HL-60/S4 treated with phorbol 12-myristate 13-acetate at 8.2 ng/mL for 4 days and 3 days (cell line): ENCODE measurements around the gene WWOX.

Source experiments
- in situ Hi-C: fragments of 300-500 bp; cut with MboI; formaldehyde crosslinking; loops from 2 replicates; pipeline ENCODE4 v1.15.0; 2022; ENCODE audit warnings: low sequenced_read_pairs

Gene WWOX

DNA sequence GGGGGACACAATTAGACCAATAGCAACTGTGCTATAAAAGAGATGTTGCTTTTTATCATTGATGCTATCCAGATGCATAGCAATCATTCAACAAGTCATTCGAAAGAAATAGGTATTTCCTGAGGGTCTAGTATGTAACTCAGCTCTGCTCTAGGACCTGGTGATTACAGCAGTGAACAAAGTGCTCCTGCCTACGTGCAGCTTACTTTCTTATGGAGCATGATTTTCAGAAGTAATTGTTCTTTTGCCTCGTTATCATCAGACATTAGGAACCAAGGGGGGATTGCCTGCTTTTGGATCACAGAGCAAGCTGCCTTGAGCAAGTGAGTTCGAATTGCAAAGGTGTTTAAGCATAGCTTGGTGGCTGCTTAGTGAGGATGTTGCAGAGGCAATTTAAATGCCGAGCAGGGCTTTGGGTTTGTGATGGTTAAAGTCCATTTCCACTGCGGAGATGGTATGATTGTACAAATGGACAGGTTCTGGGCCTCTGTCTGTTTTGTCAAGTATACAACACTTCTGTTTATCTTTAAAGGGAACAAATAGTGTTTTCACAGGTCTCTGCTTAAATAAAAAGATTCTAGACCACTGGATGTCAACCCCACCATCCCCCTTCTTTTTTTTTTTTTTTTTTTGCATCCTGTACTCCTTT lies 41.5 kb downstream of the WWOX start:
- in situ Hi-C loops, result no loop called here

DNA sequence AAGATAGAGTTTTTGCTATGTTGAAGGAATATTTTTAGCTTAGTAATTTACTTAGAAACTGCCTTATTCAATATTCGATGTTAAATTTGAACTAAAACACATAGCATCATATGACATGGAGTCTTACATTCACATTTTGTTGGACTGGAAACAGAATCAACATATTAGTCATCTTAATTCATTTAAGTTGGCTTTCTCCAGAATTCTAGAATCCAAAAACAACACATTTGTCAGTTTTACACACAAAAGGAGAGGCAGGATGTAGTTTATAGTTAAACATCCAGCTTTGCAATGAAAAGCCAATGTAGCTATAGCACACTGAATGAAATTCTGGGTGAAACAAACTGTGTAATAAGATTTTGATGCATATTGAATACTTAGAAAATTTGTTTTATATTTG lies 43.3 kb downstream of the WWOX start:
- in situ Hi-C loops, result no loop called here

DNA sequence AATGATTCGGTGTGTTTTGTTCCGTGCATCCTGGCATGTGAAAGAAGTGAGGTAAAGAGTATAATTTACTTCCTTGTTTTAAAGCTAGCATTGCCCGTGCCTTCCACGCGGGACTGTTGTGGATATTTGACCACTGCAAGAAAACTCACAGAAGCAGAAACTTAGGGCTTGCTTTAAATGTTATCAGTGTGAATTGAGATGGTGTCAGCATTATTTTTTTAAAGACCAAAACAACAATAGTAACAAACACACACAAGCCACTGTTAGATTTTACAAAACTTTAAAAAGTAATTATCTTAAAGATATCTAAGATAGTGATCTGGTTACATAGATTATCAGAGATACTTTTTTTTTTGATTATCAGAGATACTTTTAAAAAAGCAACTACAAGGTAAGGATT lies 47.4 kb downstream of the WWOX start:
- in situ Hi-C loops, result no loop called here

DNA sequence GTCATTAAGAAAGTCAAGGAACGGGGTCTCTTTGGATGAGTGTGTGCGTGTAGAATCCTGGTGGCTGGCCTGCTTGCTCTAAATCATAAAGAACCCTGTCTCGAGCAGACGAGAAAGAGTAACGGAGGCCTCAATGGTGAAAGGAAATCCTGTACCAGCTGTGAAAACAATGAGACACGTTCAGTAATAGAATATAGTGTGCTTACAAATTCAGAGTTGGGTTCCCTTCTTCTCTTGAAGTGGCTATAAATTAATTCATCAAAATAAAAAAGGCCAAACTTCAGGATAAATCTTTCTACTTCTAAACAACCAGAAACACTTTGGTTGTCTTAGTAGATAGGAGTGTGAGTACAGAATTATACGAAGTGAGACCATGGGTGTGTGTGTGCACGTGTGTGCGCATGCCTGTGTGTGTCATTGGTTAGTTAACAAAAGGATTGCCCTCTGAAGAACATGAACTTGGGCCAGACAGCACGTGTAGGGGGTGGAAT lies 48.5 kb downstream of the WWOX start:
- in situ Hi-C loops, result no loop called here

DNA sequence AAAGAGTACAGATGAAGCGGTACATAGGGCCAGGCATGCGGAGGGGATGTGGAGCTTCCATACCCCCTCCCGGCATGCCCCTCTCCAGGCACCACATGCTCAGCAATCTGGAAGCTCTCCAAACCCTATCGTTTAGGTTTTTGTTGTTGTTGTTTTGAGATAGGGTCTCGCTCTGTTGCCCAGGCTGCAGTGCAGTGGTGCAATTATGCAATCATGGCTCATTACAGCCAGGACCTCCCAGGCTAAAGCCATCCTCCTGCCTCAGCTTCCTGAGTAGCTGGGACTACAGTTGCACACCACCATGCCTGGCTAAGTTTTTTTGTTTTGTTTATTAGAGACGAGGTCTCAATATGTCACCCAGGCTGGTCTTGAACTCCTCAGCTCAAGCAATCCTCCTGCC lies 50.8 kb downstream of the WWOX start:
- in situ Hi-C loops, result no loop called here

DNA sequence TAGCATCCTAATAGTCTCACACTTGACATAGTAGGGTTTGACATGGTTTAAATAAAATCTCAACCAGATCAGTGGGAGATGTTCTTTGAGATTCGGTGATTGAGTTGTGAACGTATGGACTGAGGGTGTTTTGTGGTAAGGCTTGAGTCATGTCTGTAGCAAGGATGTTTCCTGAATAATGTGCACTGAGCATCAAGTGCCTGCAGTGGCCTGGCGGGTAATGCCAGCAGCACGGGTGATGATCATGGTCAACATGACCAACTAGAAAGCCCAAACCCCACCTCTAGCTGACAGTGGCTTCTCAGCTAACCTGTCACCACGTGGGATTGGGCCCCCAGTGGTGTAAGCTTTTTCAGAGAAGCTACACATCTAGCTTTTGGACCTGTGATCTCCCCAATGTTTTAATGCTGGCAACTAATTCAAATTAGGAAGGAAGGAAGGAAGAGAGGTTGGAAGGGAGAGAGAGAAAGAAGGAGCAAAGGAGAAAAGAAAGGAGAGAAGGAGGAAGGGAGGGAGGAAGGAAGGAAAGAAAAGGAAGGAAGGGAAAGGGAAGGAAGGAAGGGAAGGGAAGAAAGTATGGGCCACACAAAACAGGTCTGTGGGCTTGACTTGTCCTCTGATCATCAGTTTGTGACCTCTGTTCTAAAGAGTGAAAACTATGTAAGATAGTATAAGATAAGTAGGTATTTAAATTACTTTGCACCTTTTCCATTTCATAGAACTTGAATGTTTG lies 55.4 kb downstream of the WWOX start:
- in situ Hi-C loops, result no loop called here

DNA sequence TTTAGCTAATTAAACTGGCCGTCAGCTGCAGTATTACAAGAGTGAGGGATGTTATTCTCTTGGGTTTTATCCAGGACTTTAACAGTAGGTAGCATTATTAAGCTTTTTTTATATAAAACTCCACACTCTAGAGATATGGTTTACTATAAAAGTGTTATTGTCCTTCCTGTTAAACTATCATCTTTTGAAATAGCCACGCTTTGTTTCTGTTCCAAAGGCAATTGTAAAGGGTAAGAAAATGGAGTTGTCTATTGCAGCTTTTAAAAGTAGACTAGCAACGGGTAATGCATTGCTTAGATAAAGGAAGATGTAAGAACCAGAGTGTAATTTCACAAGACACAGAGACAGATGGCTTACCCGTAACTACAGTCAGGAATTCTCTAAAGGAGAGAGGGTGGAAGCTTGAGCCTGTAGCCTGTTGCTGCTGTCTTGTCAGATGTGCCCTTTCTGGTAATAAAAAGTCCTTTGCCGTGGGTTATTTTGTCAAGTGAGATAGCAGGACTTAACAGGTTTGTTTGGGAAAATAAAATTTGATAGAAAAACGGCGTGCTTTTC lies 56.4 kb downstream of the WWOX start:
- in situ Hi-C loops, result no loop called here

DNA sequence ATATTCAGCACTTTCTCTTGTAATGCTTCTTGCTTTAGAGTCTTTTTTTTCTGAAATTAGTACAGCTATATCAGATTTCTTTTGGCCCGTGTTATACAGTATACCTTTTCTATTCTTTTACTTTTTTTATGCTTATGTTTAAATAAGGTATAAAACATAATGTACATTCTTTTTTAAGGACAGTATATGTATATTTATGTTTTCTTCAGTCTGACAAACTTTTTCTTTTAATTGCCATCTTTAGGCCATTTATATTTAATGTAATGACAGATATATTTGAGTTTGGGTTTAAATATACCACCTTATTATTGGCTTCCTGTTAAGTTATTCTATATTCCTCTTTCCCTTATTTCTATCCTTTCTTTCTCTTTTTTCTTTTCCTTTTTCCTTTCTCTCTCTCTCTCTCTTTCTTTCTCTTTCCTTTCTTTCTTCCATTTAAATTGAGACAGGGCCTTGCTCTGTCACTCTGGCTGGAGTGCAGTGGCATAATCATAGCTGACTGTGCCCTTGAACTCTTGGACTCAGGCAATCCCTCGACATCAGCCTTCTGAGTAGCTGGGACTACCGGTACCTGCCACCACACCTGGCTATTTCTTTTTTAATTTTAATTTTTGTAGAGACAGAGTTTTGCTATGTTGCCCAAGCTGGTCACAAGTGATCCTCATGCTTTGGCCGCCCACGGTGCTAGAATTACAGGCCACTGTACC lies 61.7 kb downstream of the WWOX start:
- in situ Hi-C loops, result no loop called here

DNA sequence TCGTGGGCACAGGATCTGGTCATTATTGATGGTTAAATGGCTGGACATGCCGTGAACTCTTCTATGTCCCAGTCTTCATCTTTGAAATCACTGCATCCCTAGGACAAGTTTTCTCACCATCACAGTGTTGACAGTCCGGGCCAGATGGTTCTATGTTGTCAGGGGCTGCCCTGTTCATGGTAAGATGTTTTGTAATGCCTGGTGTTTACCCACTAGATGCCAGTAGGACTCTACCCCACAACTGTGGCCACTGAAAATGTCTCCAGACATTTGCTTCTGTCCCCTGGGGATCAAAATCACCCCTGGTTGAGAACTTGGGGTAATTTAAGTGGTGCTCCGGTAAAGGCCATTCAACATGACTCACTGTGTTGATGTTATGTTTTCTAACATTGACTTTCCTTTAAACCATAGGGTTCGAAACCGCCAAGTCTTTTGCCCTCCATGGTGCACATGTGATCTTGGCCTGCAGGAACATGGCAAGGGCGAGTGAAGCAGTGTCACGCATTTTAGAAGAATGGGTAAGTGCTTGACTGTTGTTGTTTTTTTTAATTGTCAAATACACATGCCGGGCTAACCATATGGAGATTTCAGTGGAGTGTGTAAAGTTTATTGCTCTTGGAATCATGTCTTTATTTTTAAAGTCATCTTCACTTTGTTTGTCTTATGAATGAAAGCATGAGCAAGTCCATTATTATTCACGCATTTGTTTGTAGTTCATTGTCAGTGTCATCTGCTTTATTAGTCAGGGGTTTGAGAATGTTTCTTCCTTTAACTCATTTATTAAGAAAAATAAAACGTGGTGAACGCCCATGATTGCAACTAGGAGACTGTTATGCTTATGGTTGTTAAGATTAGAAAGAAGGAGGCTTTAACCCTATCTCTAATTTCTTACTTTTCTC lies 64.6 kb downstream of the WWOX start:
- in situ Hi-C loops, result no loop called here

DNA sequence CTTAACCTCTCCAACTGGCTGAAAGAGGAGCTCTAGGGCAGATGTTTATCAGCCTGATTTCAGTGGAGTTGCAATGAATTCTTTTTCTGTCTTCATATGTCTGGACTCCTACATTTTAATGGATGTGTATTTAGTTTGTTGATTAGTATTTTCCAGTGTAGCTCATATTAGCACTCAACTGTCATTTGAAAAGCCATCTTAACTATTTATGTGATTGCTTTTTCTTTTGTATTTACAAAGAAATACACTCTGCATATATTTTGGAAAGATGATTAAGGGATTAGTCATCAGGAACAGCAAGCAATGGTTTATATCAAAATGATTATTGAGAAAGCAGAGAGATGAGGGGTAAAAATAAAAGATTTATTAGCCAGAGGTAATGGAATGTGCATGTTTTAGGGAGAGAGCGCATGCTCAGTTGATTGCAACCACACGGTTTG lies 71.1 kb downstream of the WWOX start:
- in situ Hi-C loops, result no loop called here

DNA sequence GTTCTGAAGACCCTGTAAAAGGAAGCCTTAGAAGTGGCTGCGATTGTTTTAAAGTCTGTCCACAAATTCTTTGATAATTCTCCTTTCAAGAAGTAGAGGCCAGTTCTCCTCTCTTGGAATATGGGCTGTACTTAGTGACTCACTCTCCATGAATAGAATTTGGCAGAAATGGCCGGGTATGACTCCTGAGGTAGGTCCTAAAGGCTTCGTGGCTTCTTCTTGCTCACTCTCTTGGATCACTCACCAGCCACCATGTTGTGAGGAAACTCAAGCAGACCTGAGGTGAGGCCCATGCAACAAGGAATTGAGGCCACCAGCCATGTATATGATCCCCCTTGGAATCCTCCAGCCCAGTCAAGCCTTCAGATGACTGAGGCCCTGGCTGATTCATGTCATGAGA lies 75.8 kb downstream of the WWOX start:
- in situ Hi-C loops, result no loop called here

DNA sequence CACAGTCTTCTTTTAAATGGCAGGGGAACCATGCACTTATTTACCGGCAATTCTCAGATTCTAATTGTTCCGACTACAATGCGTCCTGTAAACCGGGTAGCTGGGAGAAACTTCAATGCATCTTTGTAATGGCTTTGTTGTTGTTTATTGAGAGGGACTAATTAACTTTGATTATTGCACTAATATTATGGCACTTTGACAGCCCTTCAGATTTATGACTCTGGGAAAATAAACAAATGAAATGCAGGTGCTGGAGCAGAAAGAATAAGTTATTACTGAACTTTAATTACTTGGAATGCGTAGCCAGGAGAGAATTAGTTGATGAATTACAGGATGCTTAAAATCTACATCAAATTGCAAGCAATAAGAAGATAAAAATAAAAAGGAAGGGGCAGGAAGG lies 77.0 kb downstream of the WWOX start:
- in situ Hi-C loops, result no loop called here

DNA sequence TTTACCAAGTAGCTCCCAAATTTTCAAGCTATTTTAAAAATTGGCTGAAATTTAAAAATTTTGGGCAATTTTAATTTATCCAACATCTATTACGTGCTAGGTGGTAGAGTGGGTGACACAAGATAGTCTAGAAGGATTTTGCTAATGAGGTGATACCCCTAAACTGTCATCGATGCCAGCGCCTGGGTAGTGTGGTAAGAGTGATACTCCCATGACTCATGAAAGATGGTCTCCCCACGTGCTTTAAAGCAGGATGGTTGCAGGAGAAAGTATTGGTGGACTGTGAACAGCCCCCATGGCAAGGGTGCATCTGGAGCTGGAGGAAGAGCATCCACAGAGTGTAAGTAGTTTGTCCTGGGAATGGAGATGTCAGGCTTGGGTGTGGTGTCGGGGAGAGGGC lies 77.8 kb downstream of the WWOX start:
- in situ Hi-C loops, result no loop called here

DNA sequence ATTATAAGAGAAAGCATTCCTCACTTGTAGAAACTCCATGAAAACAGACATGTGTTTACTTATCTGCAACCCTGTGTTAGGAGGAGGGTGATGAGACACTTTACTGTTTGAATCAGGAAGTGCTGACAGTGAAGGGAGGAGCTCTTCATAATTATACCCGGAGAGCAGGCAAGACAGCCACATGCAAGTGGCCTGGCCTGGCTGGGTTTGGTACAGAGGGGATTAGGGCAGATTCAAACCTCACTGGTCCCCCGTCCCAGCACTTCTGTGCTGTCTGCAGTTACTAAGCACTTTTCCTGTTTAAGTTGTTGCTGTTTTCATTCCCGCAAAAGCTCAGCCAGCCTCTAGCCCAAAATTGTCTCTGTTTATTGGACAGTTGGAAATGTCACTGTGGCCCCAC lies 78.5 kb downstream of the WWOX start:
- in situ Hi-C loops, result no loop called here

DNA sequence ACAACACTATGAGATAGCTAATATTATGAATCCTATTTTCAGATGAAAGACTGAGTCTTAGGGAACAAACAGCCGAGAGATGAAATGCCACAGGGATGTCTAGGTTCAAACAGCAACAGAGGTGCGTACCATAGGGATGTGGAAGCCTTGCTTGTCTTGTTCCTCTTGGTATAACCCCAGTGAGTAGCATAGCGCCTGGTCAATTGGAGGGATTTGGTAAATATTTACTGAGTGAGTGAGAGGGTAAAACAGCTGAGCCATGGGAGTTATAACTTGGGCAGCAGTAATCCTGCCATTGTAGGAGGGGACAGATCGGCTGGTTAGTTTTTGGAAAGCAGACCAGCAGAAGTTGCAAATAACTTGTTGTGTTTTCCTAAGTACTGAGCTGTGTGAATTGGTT lies 80.2 kb downstream of the WWOX start:
- in situ Hi-C loops, result no loop called here

DNA sequence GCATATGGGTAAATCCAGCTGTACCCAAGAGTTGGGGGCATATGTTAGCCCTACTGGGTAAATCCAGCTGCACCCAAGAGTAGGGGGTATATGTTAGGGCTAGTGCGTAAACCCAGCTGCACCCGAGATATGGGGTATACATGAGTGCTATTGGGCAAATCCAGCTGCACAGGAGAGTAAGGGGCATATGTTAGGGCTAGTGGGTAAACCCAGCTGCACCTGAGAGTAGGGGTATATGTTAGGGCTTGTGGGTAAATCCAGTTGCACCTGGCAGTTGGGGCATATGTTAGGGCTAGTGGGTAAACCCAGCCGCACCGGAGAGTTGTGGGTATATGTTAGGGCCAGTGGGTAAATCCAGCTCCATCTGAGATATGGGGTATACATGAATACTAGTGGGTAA lies 80.9 kb downstream of the WWOX start:
- in situ Hi-C loops, result no loop called here

DNA sequence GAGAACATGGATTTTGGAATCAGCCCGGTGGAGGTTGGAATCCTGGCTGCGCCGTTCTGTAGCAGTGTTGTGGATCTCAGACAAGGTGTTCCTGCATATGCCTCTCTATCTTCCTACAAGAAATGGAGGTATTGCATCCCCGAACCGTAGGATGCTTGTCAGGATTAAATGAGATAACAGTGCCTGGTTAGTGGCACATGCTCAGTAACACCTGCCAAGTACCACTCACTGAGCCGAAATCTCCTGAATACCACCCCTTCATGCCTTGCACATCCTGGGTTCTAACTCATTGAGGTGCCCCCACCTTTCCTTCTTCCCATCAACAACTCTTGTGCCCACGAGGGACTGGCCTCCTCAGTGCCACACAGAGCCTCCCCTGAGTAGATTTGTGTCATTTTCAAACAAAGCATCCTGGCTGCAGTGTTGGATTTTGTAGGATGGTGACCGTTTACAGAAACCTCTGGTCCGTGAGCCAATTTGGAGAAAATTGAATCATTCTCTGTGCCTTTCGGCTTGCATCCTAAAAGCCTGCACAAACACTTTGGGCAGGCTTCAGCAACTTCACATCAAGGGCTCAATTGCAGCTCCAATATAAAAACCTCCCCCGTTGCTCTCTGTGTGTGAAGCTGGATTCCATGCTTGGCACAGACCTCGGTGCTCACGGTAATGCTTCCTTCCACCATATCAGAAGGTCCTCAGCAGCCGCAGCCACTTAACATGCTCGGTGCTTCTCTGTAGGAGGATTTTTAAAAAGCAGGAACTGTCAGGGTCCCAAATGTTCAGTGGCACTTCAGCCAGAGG lies 84.2 kb downstream of the WWOX start:
- in situ Hi-C loops, result no loop called here

DNA sequence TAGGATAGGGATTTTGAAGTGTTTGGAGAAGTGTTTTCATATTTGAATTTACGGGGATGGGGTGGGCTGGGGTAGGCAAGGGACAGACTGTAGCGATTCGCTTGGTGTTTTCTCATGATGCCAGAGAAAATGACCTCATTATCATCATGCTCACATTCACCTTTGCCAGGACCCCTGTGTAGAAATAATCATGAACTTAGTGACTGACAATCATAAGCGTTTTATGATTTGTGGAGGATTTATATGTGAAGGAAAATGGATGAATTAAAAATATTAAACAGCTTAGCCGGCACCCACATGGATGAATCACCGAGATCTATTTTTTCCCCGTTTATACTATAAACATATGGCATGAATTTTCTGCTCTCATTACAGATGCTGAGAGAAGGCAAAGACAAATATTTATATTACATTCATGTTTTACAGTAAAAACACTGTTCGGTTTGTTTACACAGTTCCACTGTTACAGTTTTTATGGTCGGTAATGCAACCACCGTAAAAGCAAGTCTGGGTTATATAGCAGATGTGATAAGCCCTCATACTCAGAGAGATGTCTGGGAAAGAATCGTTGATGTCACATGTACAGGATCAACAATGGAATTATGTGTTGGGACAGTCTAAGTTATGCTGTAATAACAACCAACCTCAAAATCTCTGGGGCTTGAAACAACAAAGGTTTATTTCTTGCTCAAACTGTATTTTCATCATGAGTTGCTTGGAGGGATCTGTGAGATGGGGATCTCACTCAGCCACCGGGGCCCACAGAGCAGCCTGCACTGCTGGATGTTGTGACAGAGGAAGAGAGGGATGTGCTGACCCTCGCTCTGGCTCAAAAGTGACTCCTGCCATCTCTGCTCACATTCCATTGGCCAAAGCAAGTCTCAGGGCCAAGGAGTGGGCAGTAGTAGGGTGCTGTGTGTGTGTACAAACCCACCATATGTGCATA lies 85.1 kb downstream of the WWOX start:
- in situ Hi-C loops, result no loop called here

DNA sequence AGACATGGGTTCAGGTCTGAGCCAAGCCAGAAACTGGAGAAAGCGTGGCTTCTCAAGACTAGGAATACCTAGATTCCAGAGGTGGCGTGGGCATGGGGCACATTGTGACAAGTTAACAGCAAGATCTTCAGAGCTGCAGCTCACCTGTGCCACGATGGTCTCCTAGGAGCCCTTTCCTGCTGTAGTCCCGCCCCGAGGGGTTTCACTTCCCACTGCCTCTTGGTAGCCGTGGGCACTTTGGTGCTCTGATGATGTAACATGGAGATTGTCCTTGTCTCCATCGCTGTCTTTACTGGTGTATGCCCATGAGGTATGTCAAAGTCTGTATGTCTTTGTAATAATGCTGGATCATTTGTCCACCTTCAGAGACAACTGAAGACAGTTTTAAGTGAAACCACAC lies 89.7 kb downstream of the WWOX start:
- in situ Hi-C loops, result no loop called here
